Measurements from ENCODE around the gene ANAPC2. TPM values are rescaled to one million over a fixed set of nuclear protein-coding genes. Genes with fewer than 3 reads are reported as not detected.

Gene ANAPC2
- polyA plus RNA-seq, 4 donors = 20.0 to 44.2 (median 37.0) TPM

DNA sequence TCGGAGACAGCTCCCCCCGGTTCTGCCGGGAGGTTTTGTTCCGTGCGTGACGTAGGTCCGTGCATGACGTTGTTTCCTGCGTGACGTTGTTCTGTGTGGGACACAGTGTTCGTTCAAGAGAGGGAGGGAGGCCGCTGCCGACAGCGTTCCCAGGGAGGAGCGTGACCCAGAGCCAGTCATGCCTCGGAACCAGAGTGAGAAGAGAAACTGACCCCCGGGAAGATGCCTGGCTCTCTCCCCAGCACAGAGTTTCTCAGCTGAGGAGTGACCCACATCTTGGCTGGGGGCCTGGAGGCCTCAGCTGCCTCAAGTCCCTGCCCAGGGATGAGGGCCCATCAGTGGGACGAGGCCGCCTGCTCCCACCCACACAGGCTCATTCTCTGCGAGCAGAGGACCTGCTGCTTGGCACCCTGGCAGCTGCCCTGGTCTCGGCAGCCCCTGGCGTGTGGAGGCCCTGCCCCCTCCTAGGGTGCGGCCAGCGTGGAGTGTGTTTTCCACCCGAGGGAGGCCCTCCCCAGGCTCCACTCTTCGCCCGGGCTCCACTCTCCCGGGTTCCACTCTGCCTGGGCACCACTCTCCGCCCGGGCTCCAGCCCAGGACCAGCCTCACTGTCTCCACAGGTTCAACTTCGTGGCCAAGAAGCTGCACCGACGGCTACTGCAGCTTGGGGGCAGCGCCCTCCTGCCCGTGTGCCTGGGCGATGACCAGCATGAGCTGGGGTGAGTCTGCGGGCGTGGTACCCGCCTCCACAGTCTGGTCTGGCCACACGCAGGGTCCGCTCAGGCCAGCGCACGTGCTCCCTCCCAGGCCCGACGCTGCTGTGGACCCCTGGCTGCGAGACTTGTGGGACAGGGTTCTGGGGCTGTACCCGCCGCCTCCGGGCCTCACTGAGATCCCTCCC lies 25.1 kb upstream of the ANAPC2 start:
- no peak overlapping the region for H3K27ac ChIP-seq (ENCODE audit: low read depth in 1 of 3, low read length in 2 of 3)
- H3K4me3 ChIP-seq (ENCODE audit: low read depth in 1 of 3, low read length in 3 of 3) = no peak overlapping the region
- no peak for FAIRE-seq
- WGBS, 3 donors = 89 to 90% (median 89%) methylated on average over 44 to 49 of the region's 49 CpGs
- no peak for DNase-seq
- H3K4me1 ChIP-seq (ENCODE audit: control insufficient read depth in 3 of 3, insufficient read depth in 2 of 3, low read depth in 1 of 3, low read length in 2 of 3) = peaks cover 0 to 17% (median 0%) of the 10 kb centered on the region in 3 donors
- no peaks in the 10 kb centered on the region for H3K9me3 ChIP-seq (ENCODE audit: control insufficient read depth in 2 of 2, insufficient read depth in 1 of 2, low read depth in 1 of 2, low read length in 1 of 2)
- H3K36me3 ChIP-seq (ENCODE audit: control insufficient read depth in 3 of 3, insufficient read depth in 2 of 3, low read depth in 1 of 3, low read length in 3 of 3) = peaks cover 0 to 57% (median 3%) of the 10 kb centered on the region in 3 donors
- no peaks in the 10 kb centered on the region for H3K27me3 ChIP-seq (ENCODE audit: control insufficient read depth in 3 of 3, insufficient read depth in 3 of 3, low read length in 3 of 3)

GRCh38 chr9:137212520-137212919 lies 24.2 kb upstream of the ANAPC2 start:
- 78 to 91% (median 86%) methylated on average over 20 to 21 of the region's 21 CpGs for WGBS, 3 donors
- Histone ChIP-seq H3K9me3 (ENCODE audit: control insufficient read depth in 2 of 2, insufficient read depth in 1 of 2, low read depth in 1 of 2, low read length in 1 of 2) (no peaks in the 10 kb centered on the region), H3K27ac (ENCODE audit: low read depth in 1 of 3, low read length in 2 of 3) (no peak overlapping the region), H3K4me3 (ENCODE audit: low read depth in 1 of 3, low read length in 3 of 3) (no peak overlapping the region), H3K4me1 (ENCODE audit: control insufficient read depth in 3 of 3, insufficient read depth in 2 of 3, low read depth in 1 of 3, low read length in 2 of 3) (peaks cover 0 to 8% (median 0%) of the 10 kb centered on the region in 3 donors), H3K27me3 (ENCODE audit: control insufficient read depth in 3 of 3, insufficient read depth in 3 of 3, low read length in 3 of 3) (no peaks in the 10 kb centered on the region), H3K36me3 (ENCODE audit: control insufficient read depth in 3 of 3, insufficient read depth in 2 of 3, low read depth in 1 of 3, low read length in 3 of 3) (peaks cover 0 to 54% (median 3%) of the 10 kb centered on the region in 3 donors)
- FAIRE-seq = no peak
- DNase-seq = no peak

GRCh38 chr9:137211532-137211931 lies 23.2 kb upstream of the ANAPC2 start:
- 81 to 89% (median 85%) methylated on average over 12 to 13 of the region's 13 CpGs for WGBS, 3 donors
- H3K27me3 ChIP-seq (ENCODE audit: control insufficient read depth in 3 of 3, insufficient read depth in 3 of 3, low read length in 3 of 3) = no peaks in the 10 kb centered on the region
- no peak overlapping the region for H3K27ac ChIP-seq (ENCODE audit: low read depth in 1 of 3, low read length in 2 of 3)
- no peak overlapping the region for H3K4me3 ChIP-seq (ENCODE audit: low read depth in 1 of 3, low read length in 3 of 3)
- FAIRE-seq (no peak), DNase-seq (no peak)
- no peaks in the 10 kb centered on the region for H3K9me3 ChIP-seq (ENCODE audit: control insufficient read depth in 2 of 2, insufficient read depth in 1 of 2, low read depth in 1 of 2, low read length in 1 of 2)
- peaks cover 0 to 56% (median 3%) of the 10 kb centered on the region in 3 donors for H3K36me3 ChIP-seq (ENCODE audit: control insufficient read depth in 3 of 3, insufficient read depth in 2 of 3, low read depth in 1 of 3, low read length in 3 of 3)
- H3K4me1 ChIP-seq (ENCODE audit: control insufficient read depth in 3 of 3, insufficient read depth in 2 of 3, low read depth in 1 of 3, low read length in 2 of 3) = peaks cover under 1 to 2% (median 1%) of the 10 kb centered on the region in 3 donors

DNA sequence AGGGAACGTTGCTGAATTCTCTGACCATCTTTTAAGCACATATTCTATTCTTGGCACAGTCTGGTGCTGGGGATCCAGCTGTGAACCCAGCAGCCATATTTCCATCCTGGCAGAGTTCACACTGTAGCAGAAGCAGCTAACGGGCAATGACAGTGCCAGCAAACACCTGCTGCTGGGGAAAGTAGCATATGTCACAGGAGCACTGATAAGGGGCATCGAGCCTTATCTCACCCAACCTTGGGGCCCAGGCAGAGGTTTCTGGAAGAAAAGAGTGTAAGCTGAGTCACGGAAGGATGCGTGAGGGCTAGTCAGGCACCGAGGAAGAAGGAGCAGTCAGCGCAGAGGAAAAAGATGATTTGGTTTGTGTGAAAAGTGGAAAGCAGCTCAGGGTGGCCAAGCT lies 18.2 kb upstream of the ANAPC2 start:
- Histone ChIP-seq H3K27me3 (ENCODE audit: control insufficient read depth in 3 of 3, insufficient read depth in 3 of 3, low read length in 3 of 3) (no peaks in the 10 kb centered on the region), H3K4me1 (ENCODE audit: control insufficient read depth in 3 of 3, insufficient read depth in 2 of 3, low read depth in 1 of 3, low read length in 2 of 3) (peaks cover 5 to 27% (median 13%) of the 10 kb centered on the region in 3 donors), H3K4me3 (ENCODE audit: low read depth in 1 of 3, low read length in 3 of 3) (peak overlapping the region in 1 of 3 donors; percentile 95), H3K27ac (ENCODE audit: low read depth in 1 of 3, low read length in 2 of 3) (no peak overlapping the region), H3K36me3 (ENCODE audit: control insufficient read depth in 3 of 3, insufficient read depth in 2 of 3, low read depth in 1 of 3, low read length in 3 of 3) (peaks cover 0 to 24% (median 0%) of the 10 kb centered on the region in 3 donors), H3K9me3 (ENCODE audit: control insufficient read depth in 2 of 2, insufficient read depth in 1 of 2, low read depth in 1 of 2, low read length in 1 of 2) (no peaks in the 10 kb centered on the region)
- FAIRE-seq = no peak
- DNase-seq = no peak
- WGBS, 3 donors = 56 to 71% (median 59%) methylated on average over 7 of the region's 7 CpGs

DNA sequence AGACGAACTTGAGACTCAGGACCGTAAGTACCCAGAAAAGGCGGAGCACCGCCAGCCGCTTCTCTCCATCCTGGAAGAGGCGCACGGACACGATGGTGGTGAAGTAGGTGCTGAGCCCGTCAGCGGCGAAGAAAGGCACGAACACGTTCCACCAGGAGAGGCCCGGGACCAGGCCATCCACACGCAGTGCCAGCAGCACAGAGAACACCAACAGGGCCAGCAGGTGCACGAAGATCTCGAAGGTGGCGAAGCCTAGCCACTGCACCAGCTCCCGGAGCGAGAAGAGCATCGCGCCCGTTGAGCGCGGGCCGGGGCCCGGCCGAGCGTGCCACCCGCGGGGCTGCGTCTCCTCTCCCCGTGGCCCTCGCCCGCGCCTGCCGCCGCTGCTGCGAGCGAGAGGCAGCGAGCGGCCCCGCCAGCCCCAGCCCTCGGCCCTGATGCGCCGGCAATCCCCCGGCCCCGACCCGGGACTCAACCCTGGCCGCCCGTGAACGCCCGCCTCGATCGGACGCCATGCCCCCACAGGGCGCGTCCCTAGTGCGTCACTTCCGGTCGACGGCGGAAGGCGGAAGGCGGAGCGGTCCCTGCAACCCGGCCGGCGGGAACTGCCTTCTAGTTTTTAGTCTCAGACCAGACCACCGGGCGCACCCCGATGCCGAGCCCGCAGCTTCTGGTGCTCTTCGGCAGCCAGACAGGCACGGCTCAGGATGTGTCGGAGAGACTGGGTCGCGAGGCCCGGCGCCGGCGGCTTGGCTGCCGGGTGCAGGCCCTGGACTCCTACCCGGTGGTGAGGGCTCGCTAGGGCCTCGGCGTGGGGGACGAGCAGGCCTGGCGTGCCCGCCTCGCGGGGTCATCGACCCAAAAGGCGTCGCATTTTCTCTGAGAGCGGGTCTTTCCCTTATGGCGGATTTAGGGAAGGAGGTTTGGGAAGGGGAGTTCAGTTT lies 17.0 kb upstream of the ANAPC2 start, which contains the start of the genes NDOR1 and TMEM203:
TSS of gene NDOR1 (plus strand) at position 575 of the 944 bp plus-strand sequence. CDS start at position 653, 78 bp downstream.
TSS of gene TMEM203 (minus strand) at position 523 of the 944 bp plus-strand sequence. CDS start at position 289, 234 bp downstream.
- Histone ChIP-seq H3K27me3 (ENCODE audit: control insufficient read depth in 3 of 3, insufficient read depth in 3 of 3, low read length in 3 of 3) (no peaks in the 10 kb centered on the region), H3K27ac (ENCODE audit: low read depth in 1 of 3, low read length in 2 of 3) (peak within 1 kb of the TSS; percentile 67 to 92 (median 92)), H3K4me3 (ENCODE audit: low read depth in 1 of 3, low read length in 3 of 3) (peak within 1 kb of the TSS; percentile 87 to 95 (median 91)), H3K9me3 (ENCODE audit: control insufficient read depth in 2 of 2, insufficient read depth in 1 of 2, low read depth in 1 of 2, low read length in 1 of 2) (no peaks in the 10 kb centered on the region), H3K4me1 (ENCODE audit: control insufficient read depth in 3 of 3, insufficient read depth in 2 of 3, low read depth in 1 of 3, low read length in 2 of 3) (peaks cover 5 to 31% (median 13%) of the 10 kb centered on the region in 3 donors), H3K36me3 (ENCODE audit: control insufficient read depth in 3 of 3, insufficient read depth in 2 of 3, low read depth in 1 of 3, low read length in 3 of 3) (peaks cover 0 to 19% (median 0%) of the 10 kb centered on the region in 3 donors)
- FAIRE-seq (no peak), DNase-seq (peak; percentile 86 to 97)
- WGBS, 3 donors = 0 to 1% (median 1%) methylated on average over 77 to 98 of the region's 98 CpGs

DNA sequence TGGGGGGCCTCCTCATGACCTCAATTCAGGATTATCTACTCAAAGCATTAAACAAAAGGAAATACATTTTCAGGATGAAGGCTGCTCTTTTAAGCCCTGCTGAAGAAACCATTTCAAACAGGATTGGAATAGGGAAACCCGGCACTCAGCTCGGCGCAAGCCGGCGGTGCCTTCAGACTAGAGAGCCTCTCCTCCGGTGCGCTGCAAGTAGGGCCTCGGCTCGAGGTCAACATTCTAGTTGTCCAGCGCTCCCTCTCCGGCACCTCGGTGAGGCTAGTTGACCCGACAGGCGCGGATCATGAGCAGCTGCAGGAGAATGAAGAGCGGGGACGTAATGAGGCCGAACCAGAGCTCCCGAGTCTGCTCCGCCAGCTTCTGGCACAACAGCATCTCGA lies 16.4 kb upstream of the ANAPC2 start:
- WGBS, 3 donors = 2 to 14% (median 4%) methylated on average over 21 of the region's 21 CpGs
- H3K9me3 ChIP-seq (ENCODE audit: control insufficient read depth in 2 of 2, insufficient read depth in 1 of 2, low read depth in 1 of 2, low read length in 1 of 2) = no peaks in the 10 kb centered on the region
- FAIRE-seq = no peak
- H3K4me3 ChIP-seq (ENCODE audit: low read depth in 1 of 3, low read length in 3 of 3) = peak overlapping the region; percentile 87 to 95 (median 91)
- H3K36me3 ChIP-seq (ENCODE audit: control insufficient read depth in 3 of 3, insufficient read depth in 2 of 3, low read depth in 1 of 3, low read length in 3 of 3) = peaks cover 0 to 14% (median 0%) of the 10 kb centered on the region in 3 donors
- H3K27me3 ChIP-seq (ENCODE audit: control insufficient read depth in 3 of 3, insufficient read depth in 3 of 3, low read length in 3 of 3) = no peaks in the 10 kb centered on the region
- peak overlapping the region; percentile 67 to 92 (median 92) for H3K27ac ChIP-seq (ENCODE audit: low read depth in 1 of 3, low read length in 2 of 3)
- H3K4me1 ChIP-seq (ENCODE audit: control insufficient read depth in 3 of 3, insufficient read depth in 2 of 3, low read depth in 1 of 3, low read length in 2 of 3) = peaks cover 5 to 31% (median 13%) of the 10 kb centered on the region in 3 donors
- no peak for DNase-seq

DNA sequence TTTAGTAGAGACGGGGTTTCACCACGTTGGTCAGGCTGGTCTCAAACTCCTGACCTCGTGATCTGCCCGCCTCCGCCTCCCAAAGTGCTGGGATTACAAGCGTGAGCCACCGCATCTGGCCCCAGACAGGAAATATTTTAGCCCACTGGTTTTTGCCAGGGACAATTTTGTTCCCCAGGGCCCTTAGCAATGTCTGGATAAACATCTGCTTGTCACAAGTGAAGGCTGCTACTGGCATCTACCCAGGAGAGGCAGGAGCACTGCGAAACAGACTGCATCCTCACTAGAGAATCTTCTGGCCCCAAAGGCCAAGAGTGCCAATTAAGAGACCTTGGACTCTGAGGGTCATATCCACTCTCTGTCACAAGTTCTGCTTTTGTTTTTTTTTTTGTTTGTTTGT lies 14.6 kb upstream of the ANAPC2 start:
- Histone ChIP-seq H3K27me3 (ENCODE audit: control insufficient read depth in 3 of 3, insufficient read depth in 3 of 3, low read length in 3 of 3) (no peaks in the 10 kb centered on the region), H3K36me3 (ENCODE audit: control insufficient read depth in 3 of 3, insufficient read depth in 2 of 3, low read depth in 1 of 3, low read length in 3 of 3) (peaks cover 0 to 19% (median 0%) of the 10 kb centered on the region in 3 donors), H3K27ac (ENCODE audit: low read depth in 1 of 3, low read length in 2 of 3) (no peak overlapping the region), H3K4me1 (ENCODE audit: control insufficient read depth in 3 of 3, insufficient read depth in 2 of 3, low read depth in 1 of 3, low read length in 2 of 3) (peaks cover 5 to 44% (median 13%) of the 10 kb centered on the region in 3 donors), H3K9me3 (ENCODE audit: control insufficient read depth in 2 of 2, insufficient read depth in 1 of 2, low read depth in 1 of 2, low read length in 1 of 2) (no peaks in the 10 kb centered on the region), H3K4me3 (ENCODE audit: low read depth in 1 of 3, low read length in 3 of 3) (no peak overlapping the region)
- DNase-seq (no peak), FAIRE-seq (no peak)
- WGBS, 3 donors = 73 to 81% (median 74%) methylated on average over 8 of the region's 8 CpGs

Measured in small intestine (tissue), 7 donors.